GM12875 (cell line): ENCODE data around the gene PODXL.
"Not testable (repeated sequence)": the region's sequence is repeated elsewhere in the genome, so short reads cannot be mapped to it uniquely, and the experiment has no call there.

Source experiments
- H3K4me3 ChIP-seq: one replicate; pipeline ENCODE4 v1.5.1; 2011; ENCODE audit warnings: low read depth, low read length, control low read depth
- CTCF ChIP-seq: IDR thresholded peaks from 2 replicates; pipeline ENCODE4 v1.5.1; 2011; ENCODE audit warnings: low read depth, mild to moderate bottlenecking, control low read depth, inconsistent platforms, low read length, moderate library complexity, borderline replicate concordance; ENCODE audit not compliant: insufficient read depth

PODXL gene

GRCh38 chr7:131480384-131481315 lies 75.8 kb downstream of the PODXL start:
- TF ChIP-seq CTCF: no peak

GRCh38 chr7:131476740-131477139 lies 79.7 kb downstream of the PODXL start:
- no peak for TF ChIP-seq CTCF
- H3K4me3 ChIP-seq: no peak overlapping the region

More at GRCh38 chr7:131480384-131481315, 75.8 kb downstream of the PODXL start:
- H3K4me3 ChIP-seq: no peak overlapping the region

- H3K4me3 ChIP-seq: no peak overlapping the region
- no peak for TF ChIP-seq CTCF
Observed at GRCh38 chr7:131471250-131472004, 85.0 kb downstream of the PODXL start.

- TF ChIP-seq CTCF: no peak
- no peak overlapping the region for H3K4me3 ChIP-seq
Observed at GRCh38 chr7:131467788-131468187, 88.6 kb downstream of the PODXL start.

GRCh38 chr7:131466735-131467365 lies 89.6 kb downstream of the PODXL start:
- H3K4me3 ChIP-seq: no peak overlapping the region
- TF ChIP-seq CTCF: no peak

- H3K4me3 ChIP-seq: not testable (repeated sequence)
Observed at GRCh38 chr7:131462715-131463114, 93.7 kb downstream of the PODXL start.

- TF ChIP-seq CTCF: no peak
- H3K4me3 ChIP-seq: no peak overlapping the region
Observed at GRCh38 chr7:131462059-131462458, 94.4 kb downstream of the PODXL start.
